Measurements from ENCODE around the gene DPM1. TPM values are rescaled to one million over a fixed set of nuclear protein-coding genes. Genes with fewer than 3 reads are reported as not detected.
A peak's percentile ranks its signal among the peaks of the same experiment; 100 is the strongest.
"Not testable (repeated sequence)": the region's sequence is repeated elsewhere in the genome, so short reads cannot be mapped to it uniquely, and the experiment has no call there.

DPM1 gene
- total RNA-seq, 4 donors from 2014 or later: 39.0 to 62.0 (median 49.6) TPM

GRCh38 chr20:50980851-50981713 is 22.8 kb upstream of the DPM1 start:
- ATAC-seq (ENCODE audit: low FRiP score): no peak
- TF ChIP-seq CTCF (IDR thresholded peaks at IDR 0.05): peak in 1 of 3 donors; percentile 42
- no peak for DNase-seq (ENCODE audit: low spot score)

- no peak for DNase-seq (ENCODE audit: low spot score)
- TF ChIP-seq CTCF (IDR thresholded peaks at IDR 0.05): no peak
- ATAC-seq (ENCODE audit: low FRiP score): peak; percentile 64
Measured at GRCh38 chr20:50980071-50980681, 21.8 kb upstream of the DPM1 start.

- ATAC-seq (ENCODE audit: low FRiP score); DNase-seq (ENCODE audit: low spot score): not testable (repeated sequence)
Measured at GRCh38 chr20:50978533-50978932, 20.2 kb upstream of the DPM1 start.

GRCh38 chr20:50977066-50978021 is 19.0 kb upstream of the DPM1 start:
- DNase-seq (ENCODE audit: low spot score) (no peak), ATAC-seq (ENCODE audit: low FRiP score) (no peak)
- TF ChIP-seq CTCF (IDR thresholded peaks at IDR 0.05): no peak

- no peak for TF ChIP-seq CTCF (IDR thresholded peaks at IDR 0.05)
- DNase-seq (ENCODE audit: low spot score) (no peak), ATAC-seq (ENCODE audit: low FRiP score) (no peak)
Measured at GRCh38 chr20:50975701-50976330, 17.5 kb upstream of the DPM1 start.

GRCh38 chr20:50969912-50970311 is 11.6 kb upstream of the DPM1 start:
- DNase-seq (ENCODE audit: low spot score) (no peak), ATAC-seq (ENCODE audit: low FRiP score) (no peak)
- no peak for TF ChIP-seq CTCF (IDR thresholded peaks at IDR 0.05)
